Myocyte (in vitro differentiated cells): ENCODE data around the gene LRRC51. TPM values are rescaled to one million over a fixed set of nuclear protein-coding genes. Genes with fewer than 3 reads are reported as not detected.
"Not testable (repeated sequence)": the region's sequence is repeated elsewhere in the genome, so short reads cannot be mapped to it uniquely, and the experiment has no call there.

ENCODE experiments used
- DNase-seq: peaks from one replicate; pipeline ENCODE4 v3.0.0-alpha.2; 2012; ENCODE audit warnings: low read depth
- total RNA-seq: library from RNA; depleted of rRNA; stranded (reverse); fragments of >200 nt; gene quantifications from 2 replicates; pipeline ENCODE4 v1.2.3, GENCODE V29; 2014

The LRRC51 gene
- total RNA-seq, 1 donor from 2014 or later, result 2.7 TPM

GRCh38 chr11:72103754-72104167 lies 23.1 kb downstream of the LRRC51 start:
- no peak for DNase-seq

GRCh38 chr11:72105888-72106287 lies 25.2 kb downstream of the LRRC51 start, which contains the start of gene TOMT:
TSS of gene TOMT (plus strand) at chr11:72105924. CDS start at chr11:72105952, 28 bp downstream.
- no peak for DNase-seq

GRCh38 chr11:72111300-72112142 lies 30.9 kb downstream of the LRRC51 start:
- no peak for DNase-seq

- peak; percentile 100 for DNase-seq
Observed at GRCh38 chr11:72112143-72112977, 31.7 kb downstream of the LRRC51 start, which contains the start of gene ANAPC15. TSS of gene ANAPC15 (minus strand) at chr11:72112695. CDS start at chr11:72111276, 1,419 bp downstream.

GRCh38 chr11:72112978-72113808 lies 32.5 kb downstream of the LRRC51 start:
- peak; percentile 7 for DNase-seq

- no peak for DNase-seq
Observed at GRCh38 chr11:72114570-72114969, 33.9 kb downstream of the LRRC51 start.

- DNase-seq, result no peak
Observed at GRCh38 chr11:72116019-72116755, 35.5 kb downstream of the LRRC51 start.

GRCh38 chr11:72119198-72119597 lies 38.5 kb downstream of the LRRC51 start:
- DNase-seq, result no peak

GRCh38 chr11:72120930-72121329 lies 40.3 kb downstream of the LRRC51 start:
- no peak for DNase-seq

GRCh38 chr11:72122607-72123006 lies 42.0 kb downstream of the LRRC51 start:
- no peak for DNase-seq

- DNase-seq, result no peak
Observed at GRCh38 chr11:72123117-72123653, 42.5 kb downstream of the LRRC51 start.

GRCh38 chr11:72124046-72124445 lies 43.4 kb downstream of the LRRC51 start:
- DNase-seq, result no peak

GRCh38 chr11:72125956-72126355 lies 45.3 kb downstream of the LRRC51 start:
- no peak for DNase-seq

GRCh38 chr11:72127923-72128322 lies 47.3 kb downstream of the LRRC51 start:
- no peak for DNase-seq

GRCh38 chr11:72129381-72129780 lies 48.7 kb downstream of the LRRC51 start:
- DNase-seq, result no peak

- DNase-seq, result no peak
Observed at GRCh38 chr11:72132646-72133045, 52.0 kb downstream of the LRRC51 start.

GRCh38 chr11:72135473-72135872 lies 54.8 kb downstream of the LRRC51 start, which contains the start of gene FOLR3:
TSS of gene FOLR3 (plus strand) at chr11:72135725. CDS start at chr11:72135953, 228 bp downstream.
- not testable (repeated sequence) for DNase-seq

GRCh38 chr11:72135891-72136683 lies 55.4 kb downstream of the LRRC51 start:
- no peak for DNase-seq

- DNase-seq, result no peak
Observed at GRCh38 chr11:72136684-72137262, 56.1 kb downstream of the LRRC51 start.
